GM23248 (cell line): ENCODE results near the gene DHH.

Experiments used
- EZH2 ChIP-seq: fragments of 200-600 bp; sonication (generic); IDR thresholded peaks from 2 replicates; pipeline ENCODE4 v1.6.1; 2018; ENCODE audit warnings: antibody characterized with exemption, mild to moderate bottlenecking; ENCODE audit not compliant: insufficient read depth, poor library complexity, severe bottlenecking
- EZH2phosphoT487 ChIP-seq: fragments of 200-600 bp; sonication (generic); IDR thresholded peaks from 2 replicates; pipeline ENCODE4 v1.6.1; 2018; ENCODE audit warnings: antibody characterized with exemption, moderate library complexity, mild to moderate bottlenecking, low read depth; ENCODE audit not compliant: insufficient read depth

DNA sequence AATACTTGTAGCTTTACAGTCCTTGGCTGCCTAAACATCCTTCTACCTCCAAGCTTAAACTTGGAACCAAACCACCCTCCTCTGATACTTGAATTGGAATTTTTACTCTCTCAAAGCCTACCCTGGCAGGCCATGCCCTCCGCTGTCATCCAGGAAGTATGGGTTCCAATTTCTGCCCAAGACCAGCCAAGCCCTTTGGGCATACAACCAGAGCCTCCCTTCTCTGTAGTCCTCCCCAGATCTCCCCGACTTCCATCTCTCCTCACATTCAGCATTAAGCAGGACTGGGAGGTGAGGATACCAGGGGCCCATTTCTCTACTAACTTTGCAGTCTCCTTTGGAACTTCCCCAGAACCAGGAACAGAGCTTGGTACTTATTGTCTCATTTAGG lies 369 bp upstream of the DHH start:
- no peak for TF ChIP-seq EZH2
- TF ChIP-seq EZH2phosphoT487 = no peak
